ENCODE data around the gene NOTUM. TPM values are rescaled to one million over a fixed set of nuclear protein-coding genes. Genes with fewer than 3 reads are reported as not detected.
"Not testable (repeated sequence)": the region's sequence is repeated elsewhere in the genome, so short reads cannot be mapped to it uniquely, and the experiment has no call there.

The NOTUM gene
- total RNA-seq, 1 donor from 2014 or later: 5.9 TPM

- Mint-ChIP-seq H3K4me1 (peaks cover 6% of the 10 kb centered on the region), H3K27me3 (ENCODE audit: low read depth) (peaks cover 23% of the 10 kb centered on the region), H3K4me3 (no peak overlapping the region), H3K9me3 (no peaks in the 10 kb centered on the region), H3K36me3 (no peaks in the 10 kb centered on the region), H3K27ac (no peak overlapping the region)
- TF ChIP-seq CTCF (IDR thresholded peaks at IDR 0.05; ENCODE audit: unreplicated experiment): no peak
- DNase-seq (ENCODE audit: low spot score in 2 of 2, unreplicated experiment in 2 of 2): no peak
Measured at GRCh38 chr17:81956607-81957589, 4.1 kb downstream of the NOTUM start.

- no peaks in the 10 kb centered on the region for H3K36me3 Mint-ChIP-seq
- H3K27me3 Mint-ChIP-seq (ENCODE audit: low read depth): peaks cover 24% of the 10 kb centered on the region
- no peak for DNase-seq (ENCODE audit: low spot score in 2 of 2, unreplicated experiment in 2 of 2)
- H3K4me3 Mint-ChIP-seq: no peak overlapping the region
- no peaks in the 10 kb centered on the region for H3K9me3 Mint-ChIP-seq
- H3K4me1 Mint-ChIP-seq: peaks cover 6% of the 10 kb centered on the region
- TF ChIP-seq CTCF (IDR thresholded peaks at IDR 0.05; ENCODE audit: unreplicated experiment): no peak
- H3K27ac Mint-ChIP-seq: no peak overlapping the region
Measured at GRCh38 chr17:81955756-81956544, 5.0 kb downstream of the NOTUM start.

GRCh38 chr17:81955058-81955681 lies 5.8 kb downstream of the NOTUM start:
- Mint-ChIP-seq H3K27ac (no peak overlapping the region), H3K4me3 (no peak overlapping the region), H3K9me3 (no peaks in the 10 kb centered on the region), H3K4me1 (peaks cover 6% of the 10 kb centered on the region), H3K36me3 (no peaks in the 10 kb centered on the region), H3K27me3 (ENCODE audit: low read depth) (peaks cover 23% of the 10 kb centered on the region)
- no peak for DNase-seq (ENCODE audit: low spot score in 2 of 2, unreplicated experiment in 2 of 2)
- no peak for TF ChIP-seq CTCF (IDR thresholded peaks at IDR 0.05; ENCODE audit: unreplicated experiment)

- Mint-ChIP-seq H3K36me3 (no peaks in the 10 kb centered on the region), H3K4me3 (no peak overlapping the region), H3K4me1 (peaks cover 6% of the 10 kb centered on the region), H3K27me3 (ENCODE audit: low read depth) (peaks cover 23% of the 10 kb centered on the region), H3K27ac (no peak overlapping the region), H3K9me3 (no peaks in the 10 kb centered on the region)
- TF ChIP-seq CTCF (IDR thresholded peaks at IDR 0.05; ENCODE audit: unreplicated experiment): no peak
- no peak for DNase-seq (ENCODE audit: low spot score in 2 of 2, unreplicated experiment in 2 of 2)
Measured at GRCh38 chr17:81954131-81955057, 6.6 kb downstream of the NOTUM start.

- not testable (repeated sequence) for H3K9me3 Mint-ChIP-seq; H3K4me1 Mint-ChIP-seq; H3K4me3 Mint-ChIP-seq; H3K27ac Mint-ChIP-seq; DNase-seq (ENCODE audit: low spot score in 2 of 2, unreplicated experiment in 2 of 2); H3K36me3 Mint-ChIP-seq
- peaks cover 16% of the 10 kb centered on the region for H3K27me3 Mint-ChIP-seq (ENCODE audit: low read depth)
Measured at GRCh38 chr17:81953443-81953842, 7.5 kb downstream of the NOTUM start.

Data from mesothelial cell of epicardium (in vitro differentiated cells).